Epithelial cell of proximal tubule (primary cell): Measurements from ENCODE around the gene AUTS2. TPM values are rescaled to one million over a fixed set of nuclear protein-coding genes. Genes with fewer than 3 reads are reported as not detected.

Experiments
- DNase-seq: peaks from one replicate; pipeline ENCODE4 v3.0.0-alpha.2; 2011; ENCODE audit warnings: low read depth
- H3K4me3 ChIP-seq: 2 replicates; pipeline ENCODE4 v1.5.1; 2011; ENCODE audit warnings: low read depth, mild to moderate bottlenecking, low read length
- CTCF ChIP-seq: conservative IDR thresholded peaks from 2 replicates; pipeline ENCODE4 v1.5.1; 2012; ENCODE audit warnings: low read depth, mild to moderate bottlenecking, low read length
- total RNA-seq: library from RNA; depleted of rRNA; stranded (reverse); fragments of >200 nt; gene quantifications from 2 replicates; pipeline ENCODE4 v1.2.3, GENCODE V29; 2015

AUTS2 gene
- total RNA-seq, 1 donor from 2014 or later, result 10.0 TPM

- no peak for DNase-seq
- H3K4me3 ChIP-seq, result no peak overlapping the region
- TF ChIP-seq CTCF, result no peak
These were observed 791.4 kb downstream of the AUTS2 start for GRCh38 chr7:70389531-70390151.

- H3K4me3 ChIP-seq, result no peak overlapping the region
- no peak for DNase-seq
- no peak for TF ChIP-seq CTCF
These were observed 792.0 kb downstream of the AUTS2 start for GRCh38 chr7:70390251-70390650.

- no peak for TF ChIP-seq CTCF
- no peak for DNase-seq
- H3K4me3 ChIP-seq, result no peak overlapping the region
These were observed 794.1 kb downstream of the AUTS2 start for GRCh38 chr7:70392256-70392876.

GRCh38 chr7:70392877-70393435, 794.7 kb downstream of the AUTS2 start:
- no peak overlapping the region for H3K4me3 ChIP-seq
- no peak for TF ChIP-seq CTCF
- no peak for DNase-seq

GRCh38 chr7:70393956-70394355, 795.7 kb downstream of the AUTS2 start:
- no peak overlapping the region for H3K4me3 ChIP-seq
- DNase-seq, result no peak
- no peak for TF ChIP-seq CTCF

- no peak for DNase-seq
- no peak overlapping the region for H3K4me3 ChIP-seq
- no peak for TF ChIP-seq CTCF
These were observed 802.6 kb downstream of the AUTS2 start for GRCh38 chr7:70400829-70401380.

GRCh38 chr7:70402069-70402468, 803.8 kb downstream of the AUTS2 start:
- no peak for DNase-seq
- H3K4me3 ChIP-seq, result no peak overlapping the region
- no peak for TF ChIP-seq CTCF
